ENCODE measurements around the gene PACRG. TPM values are rescaled to one million over a fixed set of nuclear protein-coding genes. Genes with fewer than 3 reads are reported as not detected.

PACRG gene
- total RNA-seq, 1 experiment from 2014 or later: 0.26 TPM

- peak; percentile 49 for DNase-seq
- H3K4me2 ChIP-seq (ENCODE audit: insufficient read depth, insufficient read length, low read length): peak overlapping the region; percentile 16
- WGBS (ENCODE audit: extremely low coverage, insufficient read length, low lambda C conversion rate): no CpG with 5 or more reads among the region's 35 CpGs
- H3K9me3 Mint-ChIP-seq: no peaks in the 10 kb centered on the region
- H2AK5ac ChIP-seq (ENCODE audit: insufficient read length, low read length): no peak overlapping the region
- H2BK20ac ChIP-seq (ENCODE audit: low read depth, low read length, poor library complexity, severe bottlenecking): no peak overlapping the region
- H2BK120ac ChIP-seq (ENCODE audit: low read depth, low read length, poor library complexity, severe bottlenecking): no peak overlapping the region
- no peak overlapping the region for H2AFZ ChIP-seq (ENCODE audit: low read length)
- no peak overlapping the region for H3K4ac ChIP-seq (ENCODE audit: low read depth, low read length)
- no peak overlapping the region for H3K9ac ChIP-seq (ENCODE audit: extremely low read depth, insufficient read length, low read length)
- H3K56ac ChIP-seq (ENCODE audit: insufficient read length, low read depth, low read length): no peak overlapping the region
- no peak overlapping the region for H2BK5ac ChIP-seq (ENCODE audit: insufficient read length, low read length)
- no peaks in the 10 kb centered on the region; the same call in 1 of the 2 replicates for H3K79me2 ChIP-seq (ENCODE audit: insufficient read depth, low read length)
- no peak overlapping the region for H4K91ac ChIP-seq (ENCODE audit: insufficient read length, low read depth, low read length)
- H3K27ac ChIP-seq (ENCODE audit: insufficient read length, low read depth, low read length): no peak overlapping the region
- H3T11ph ChIP-seq (ENCODE audit: low read length): no peak overlapping the region
- H4K5ac ChIP-seq (ENCODE audit: insufficient read length, low read depth, low read length): no peak overlapping the region
- H3K23ac ChIP-seq (ENCODE audit: insufficient read length, low read depth, low read length): no peak overlapping the region
- no peak overlapping the region for H4K8ac ChIP-seq (replicated peaks; ENCODE audit: insufficient read length, low read depth, low read length)
- H3K36me3 Mint-ChIP-seq (ENCODE audit: insufficient read depth in 1 of 3, low read depth in 3 of 3): no peaks in the 10 kb centered on the region; a peak in 1 of 7 replicates
- peak overlapping the region in 1 of 3 experiments; percentile 72; a peak in 2 of 7 replicates for H3K27ac Mint-ChIP-seq
- H3K18ac ChIP-seq (ENCODE audit: insufficient read length, low read depth, low read length): peak overlapping the region; percentile 62
- H3K9me3 ChIP-seq (ENCODE audit: control insufficient read depth, low read depth, low read length): no peaks in the 10 kb centered on the region
- no peaks in the 10 kb centered on the region for H3K27me3 ChIP-seq (ENCODE audit: insufficient read depth, low read length)
- H4K20me1 ChIP-seq (ENCODE audit: control insufficient read depth, insufficient read depth, insufficient read length): no peaks in the 10 kb centered on the region
- H3K14ac ChIP-seq (ENCODE audit: insufficient read depth, low read length): no peak overlapping the region; the same call in 1 of the 2 replicates
- peaks cover 3% of the 10 kb centered on the region; the same call in 1 of the 2 replicates for H3K4me1 ChIP-seq (ENCODE audit: insufficient read depth, low read length)
- no peaks in the 10 kb centered on the region for H3K23me2 ChIP-seq (ENCODE audit: insufficient read length, low read depth, low read length, poor library complexity, severe bottlenecking)
- no peak overlapping the region for H2BK15ac ChIP-seq (ENCODE audit: low read depth, low read length)
- TF ChIP-seq CTCF (conservative IDR thresholded peaks at IDR 0.05): no peak
- H3K4me3 Mint-ChIP-seq: no peak overlapping the region
- H3K27me3 Mint-ChIP-seq (ENCODE audit: low read depth): no peaks in the 10 kb centered on the region
- no peak overlapping the region for H2BK12ac ChIP-seq (ENCODE audit: insufficient read length, low read depth, low read length)
- no peaks in the 10 kb centered on the region for H3K79me1 ChIP-seq (ENCODE audit: insufficient read depth, low read depth, low read length, poor library complexity, severe bottlenecking)
- H3K4me1 Mint-ChIP-seq: peaks cover 9% of the 10 kb centered on the region in 2 experiments
These were observed 421.6 kb downstream of the PACRG start for GRCh38 chr6:163149279-163149848.
